ENCODE data around the gene RAB4B. TPM values are rescaled to one million over a fixed set of nuclear protein-coding genes. Genes with fewer than 3 reads are reported as not detected.
"Not testable (repeated sequence)": the region's sequence is repeated elsewhere in the genome, so short reads cannot be mapped to it uniquely, and the experiment has no call there.

RAB4B gene
- total RNA-seq, 1 experiment from 2014 or later: 19.6 TPM

- DNase-seq (ENCODE audit: low read depth): not testable (repeated sequence)
Observed at GRCh38 chr19:40822704-40823553, 44.9 kb downstream of the RAB4B start.

DNA sequence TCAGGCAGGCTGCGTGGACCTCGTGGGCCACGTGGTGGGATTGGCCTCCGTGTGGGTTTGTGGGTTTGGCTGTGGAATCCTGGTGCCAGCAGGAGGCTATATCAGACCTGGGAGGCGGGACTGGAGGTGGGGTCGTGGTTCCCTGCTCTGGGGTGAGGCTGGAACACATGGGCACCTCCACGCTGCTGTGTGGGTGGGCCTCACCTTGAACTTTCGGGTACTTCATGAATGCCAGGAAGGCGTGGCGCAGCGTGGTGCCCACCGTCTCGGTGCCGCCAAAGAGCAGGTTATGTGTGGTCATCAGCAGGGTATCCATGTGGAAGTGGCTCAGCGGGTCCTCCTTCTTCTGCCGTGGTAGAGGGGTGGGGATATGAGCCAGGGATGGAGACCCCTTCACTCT is 46.9 kb downstream of the RAB4B start:
- not testable (repeated sequence) for DNase-seq (ENCODE audit: low read depth)

GRCh38 chr19:40825460-40826095 is 47.5 kb downstream of the RAB4B start:
- not testable (repeated sequence) for DNase-seq (ENCODE audit: low read depth)

DNA sequence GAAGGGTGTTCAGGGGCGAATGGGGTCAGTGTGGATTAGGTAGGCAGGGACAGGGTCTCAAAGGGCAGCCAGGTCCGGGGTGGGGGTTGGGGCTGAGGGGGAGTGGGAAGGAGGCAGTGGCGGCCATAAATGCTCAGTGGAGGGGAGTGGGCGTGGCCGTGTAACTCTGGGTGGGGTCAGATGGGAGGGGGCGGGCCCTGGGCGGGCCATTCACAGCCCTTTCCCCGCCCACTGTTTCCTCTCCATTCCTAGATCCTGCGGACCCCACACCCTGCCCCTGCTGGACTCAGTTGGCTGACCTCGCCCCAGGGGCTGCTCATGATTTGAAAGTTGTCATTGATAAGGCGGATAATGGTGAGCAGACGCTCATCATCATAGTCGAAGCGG is 48.3 kb downstream of the RAB4B start:
- not testable (repeated sequence) for DNase-seq (ENCODE audit: low read depth)

GRCh38 chr19:40826699-40827385 is 48.8 kb downstream of the RAB4B start:
- DNase-seq (ENCODE audit: low read depth): not testable (repeated sequence)

GRCh38 chr19:40827386-40828247 is 49.6 kb downstream of the RAB4B start:
- DNase-seq (ENCODE audit: low read depth): no peak

- DNase-seq (ENCODE audit: low read depth): no peak
Observed at GRCh38 chr19:40829205-40829604, 51.2 kb downstream of the RAB4B start.

DNA sequence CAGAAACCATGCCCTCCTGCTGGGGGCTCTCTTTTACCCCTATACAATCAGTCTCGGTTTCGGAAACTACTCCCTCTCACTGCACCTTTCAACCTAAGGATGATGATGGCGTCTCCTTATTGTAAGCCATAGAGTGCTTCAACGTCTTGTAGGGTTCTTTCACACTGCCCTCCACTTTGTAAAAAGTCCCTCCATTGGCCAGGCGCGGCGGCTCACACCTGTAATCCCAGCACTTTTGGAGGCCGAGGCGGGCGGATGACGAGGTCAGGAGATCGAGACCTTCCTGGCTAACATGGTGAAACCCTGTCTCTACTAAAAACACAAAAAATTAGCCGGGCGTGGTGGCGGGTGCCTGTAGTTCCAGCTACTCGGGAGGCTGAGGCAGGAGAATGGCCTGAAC is 52.7 kb downstream of the RAB4B start:
- DNase-seq (ENCODE audit: low read depth): not testable (repeated sequence)

- peak; percentile 95 for DNase-seq (ENCODE audit: low read depth)
Observed at GRCh38 chr19:40831502-40832430, 53.7 kb downstream of the RAB4B start.

GRCh38 chr19:40832431-40832790 is 54.4 kb downstream of the RAB4B start:
- DNase-seq (ENCODE audit: low read depth): not testable (repeated sequence)

- DNase-seq (ENCODE audit: low read depth): not testable (repeated sequence)
Observed at GRCh38 chr19:40833728-40834533, 55.9 kb downstream of the RAB4B start.

GRCh38 chr19:40836754-40837429 is 58.8 kb downstream of the RAB4B start:
- DNase-seq (ENCODE audit: low read depth): no peak

DNA sequence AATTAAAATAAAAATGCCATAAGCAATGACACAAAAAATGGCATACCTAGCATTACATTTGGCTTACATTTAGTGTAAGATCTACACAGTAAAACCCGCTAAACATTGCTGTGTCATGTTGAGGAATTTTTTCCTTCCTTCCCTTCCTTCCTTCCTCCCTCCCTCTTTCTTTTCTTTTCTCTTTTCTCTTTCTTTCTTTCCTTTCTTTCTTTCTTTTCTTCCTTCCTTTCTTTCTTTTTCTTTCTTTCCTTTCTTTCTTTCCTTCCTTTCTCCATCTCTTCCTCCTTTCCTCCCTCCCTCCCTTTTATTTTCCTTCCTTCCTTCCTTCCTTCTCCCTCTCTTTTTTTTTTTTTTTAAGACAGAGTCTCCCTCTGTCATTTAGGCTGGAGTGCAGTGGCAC is 60.4 kb downstream of the RAB4B start:
- not testable (repeated sequence) for DNase-seq (ENCODE audit: low read depth)

- DNase-seq (ENCODE audit: low read depth): not testable (repeated sequence)
Observed at GRCh38 chr19:40842012-40842411, 64.0 kb downstream of the RAB4B start.

GRCh38 chr19:40842997-40843652 is 65.1 kb downstream of the RAB4B start:
- DNase-seq (ENCODE audit: low read depth): not testable (repeated sequence)

DNA sequence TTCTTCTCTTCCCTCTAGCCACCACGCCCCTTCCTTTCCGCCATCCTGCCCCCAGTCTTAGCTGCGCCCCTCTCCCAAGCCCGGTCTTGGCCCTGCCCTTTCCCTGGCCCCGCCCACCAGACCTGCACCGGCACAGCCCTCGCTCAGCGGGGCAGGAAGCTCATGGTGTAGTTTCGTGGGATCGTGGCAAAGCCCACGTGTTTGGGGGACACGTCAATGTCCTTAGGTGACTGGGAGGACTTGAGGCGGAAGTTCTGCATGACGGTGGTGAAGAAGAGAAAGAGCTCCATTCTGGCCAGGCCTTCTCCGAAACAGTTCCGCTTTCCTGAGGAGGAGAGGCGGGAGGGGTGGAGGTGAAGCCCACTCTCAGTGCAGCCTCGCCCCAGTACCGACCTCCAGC is 65.6 kb downstream of the RAB4B start:
- not testable (repeated sequence) for DNase-seq (ENCODE audit: low read depth)
